Activated naive CD8-positive, alpha-beta T cell treated with anti-CD3 and anti-CD28 coated beads, Interleukin-2, amount 50 U/mL, for 16 hours (primary cell): ENCODE results near the gene CUEDC2.
A peak's percentile ranks its signal among the peaks of the same experiment; 100 is the strongest.

Source experiments
- DNase-seq: peaks from one replicate; pipeline ENCODE4 v3.0.0-alpha.2; 2020; ENCODE audit warnings: low read depth, low spot score

The CUEDC2 gene

GRCh38 chr10:102432162-102432950 is at the start of gene CUEDC2:
Gene CUEDC2, minus strand, starts transcription at chr10:102432574. Its CDS starts 7,386 bp downstream, at chr10:102425188.
- DNase-seq, result peak; percentile 88

GRCh38 chr10:102480396-102480795 is 48.0 kb upstream of the CUEDC2 start:
- DNase-seq, result no peak

- DNase-seq, result no peak
Observed at GRCh38 chr10:102479651-102480050, 47.3 kb upstream of the CUEDC2 start.

GRCh38 chr10:102476466-102477141 is 44.2 kb upstream of the CUEDC2 start:
- DNase-seq, result no peak

- DNase-seq, result no peak
Observed at GRCh38 chr10:102475451-102476040, 43.2 kb upstream of the CUEDC2 start.

- DNase-seq, result no peak
Observed at GRCh38 chr10:102473445-102474331, 41.3 kb upstream of the CUEDC2 start.

- no peak for DNase-seq
Observed at GRCh38 chr10:102470579-102471546, 38.5 kb upstream of the CUEDC2 start.

- DNase-seq, result no peak
Observed at GRCh38 chr10:102468683-102469082, 36.3 kb upstream of the CUEDC2 start.

- DNase-seq, result no peak
Observed at GRCh38 chr10:102467971-102468438, 35.6 kb upstream of the CUEDC2 start.

- no peak for DNase-seq
Observed at GRCh38 chr10:102467318-102467717, 34.9 kb upstream of the CUEDC2 start.

- DNase-seq, result no peak
Observed at GRCh38 chr10:102465466-102465865, 33.1 kb upstream of the CUEDC2 start.

- no peak for DNase-seq
Observed at GRCh38 chr10:102463983-102464382, 31.6 kb upstream of the CUEDC2 start.

- no peak for DNase-seq
Observed at GRCh38 chr10:102462512-102463054, 30.2 kb upstream of the CUEDC2 start.

GRCh38 chr10:102461187-102462054 is 29.0 kb upstream of the CUEDC2 start:
- DNase-seq, result peak; percentile 74

GRCh38 chr10:102460836-102461186 is 28.4 kb upstream of the CUEDC2 start:
- DNase-seq, result no peak

GRCh38 chr10:102458656-102459055 is 26.3 kb upstream of the CUEDC2 start:
- no peak for DNase-seq

- no peak for DNase-seq
Observed at GRCh38 chr10:102457591-102458150, 25.3 kb upstream of the CUEDC2 start.

- DNase-seq, result no peak
Observed at GRCh38 chr10:102455893-102456471, 23.6 kb upstream of the CUEDC2 start.
